Measurements from ENCODE around the gene NLRC4.
A peak's percentile ranks its signal among the peaks of the same experiment; 100 is the strongest.

NLRC4 gene

GRCh38 chr2:32229635-32230034, 35.1 kb downstream of the NLRC4 start:
- TF ChIP-seq PPARA (CRISPR knock-in tag; IDR thresholded peaks at IDR 0.05; ENCODE audit: borderline replicate concordance) (no peak), ZC3H10 (CRISPR knock-in tag; IDR thresholded peaks at IDR 0.05) (no peak), CSDC2 (CRISPR knock-in tag; IDR thresholded peaks at IDR 0.05) (no peak), PATZ1 (CRISPR knock-in tag; IDR thresholded peaks at IDR 0.05; ENCODE audit: borderline replicate concordance) (no peak), CREB5 (CRISPR knock-in tag; IDR thresholded peaks at IDR 0.05; ENCODE audit: low read depth) (no peak), TSHZ2 (CRISPR knock-in tag; IDR thresholded peaks at IDR 0.05) (no peak), ESRRG (CRISPR knock-in tag; IDR thresholded peaks at IDR 0.05) (no peak), TOX (CRISPR knock-in tag; IDR thresholded peaks at IDR 0.05; ENCODE audit: borderline replicate concordance) (no peak), SNAI2 (CRISPR knock-in tag; IDR thresholded peaks at IDR 0.05) (no peak)
- ATAC-seq = no peak

GRCh38 chr2:32228181-32228580, 36.5 kb downstream of the NLRC4 start:
- ATAC-seq = no peak
- TF ChIP-seq OSR1 (CRISPR knock-in tag; IDR thresholded peaks at IDR 0.05) = no peak

GRCh38 chr2:32227492-32227891, 37.2 kb downstream of the NLRC4 start:
- ATAC-seq = no peak
- no peak for TF ChIP-seq TCF4 (CRISPR knock-in tag; IDR thresholded peaks at IDR 0.05; ENCODE audit: borderline replicate concordance)
- TF ChIP-seq ISL1 (CRISPR knock-in tag; IDR thresholded peaks at IDR 0.05) = peak; percentile 79
- TF ChIP-seq ESRRG (CRISPR knock-in tag; IDR thresholded peaks at IDR 0.05) = no peak
- no peak for TF ChIP-seq ZNF565 (CRISPR knock-in tag; conservative IDR thresholded peaks at IDR 0.05; ENCODE audit: low read depth)
- no peak for TF ChIP-seq ZFP30 (CRISPR knock-in tag; IDR thresholded peaks at IDR 0.05)
- TF ChIP-seq ZNF70 (CRISPR knock-in tag; IDR thresholded peaks at IDR 0.05) = no peak
- TF ChIP-seq SNAI2 (CRISPR knock-in tag; IDR thresholded peaks at IDR 0.05) = no peak

GRCh38 chr2:32222966-32223365, 41.7 kb downstream of the NLRC4 start:
- TF ChIP-seq ARNTL (CRISPR knock-in tag; IDR thresholded peaks at IDR 0.05; ENCODE audit: borderline replicate concordance, low read depth) (no peak), ESRRG (CRISPR knock-in tag; IDR thresholded peaks at IDR 0.05) (no peak), OSR1 (CRISPR knock-in tag; IDR thresholded peaks at IDR 0.05) (no peak), POU6F1 (CRISPR knock-in tag; IDR thresholded peaks at IDR 0.05; ENCODE audit: borderline replicate concordance, low read depth) (no peak)
- no peak for ATAC-seq

GRCh38 chr2:32220445-32220844, 44.2 kb downstream of the NLRC4 start:
- no peak for ATAC-seq
- TF ChIP-seq POU6F1 (CRISPR knock-in tag; IDR thresholded peaks at IDR 0.05; ENCODE audit: borderline replicate concordance, low read depth) (no peak), TCF4 (CRISPR knock-in tag; IDR thresholded peaks at IDR 0.05; ENCODE audit: borderline replicate concordance) (no peak), CREB5 (CRISPR knock-in tag; IDR thresholded peaks at IDR 0.05; ENCODE audit: low read depth) (no peak), PATZ1 (CRISPR knock-in tag; IDR thresholded peaks at IDR 0.05; ENCODE audit: borderline replicate concordance) (no peak), PPARA (CRISPR knock-in tag; IDR thresholded peaks at IDR 0.05; ENCODE audit: borderline replicate concordance) (no peak), CSDC2 (CRISPR knock-in tag; IDR thresholded peaks at IDR 0.05) (no peak), ISL1 (CRISPR knock-in tag; IDR thresholded peaks at IDR 0.05) (no peak), ARNTL (CRISPR knock-in tag; IDR thresholded peaks at IDR 0.05; ENCODE audit: borderline replicate concordance, low read depth) (no peak), OSR1 (CRISPR knock-in tag; IDR thresholded peaks at IDR 0.05) (no peak), ZNF565 (CRISPR knock-in tag; conservative IDR thresholded peaks at IDR 0.05; ENCODE audit: low read depth) (no peak), ZNF70 (CRISPR knock-in tag; IDR thresholded peaks at IDR 0.05) (no peak), ZNF8 (CRISPR knock-in tag; IDR thresholded peaks at IDR 0.05) (no peak), BACH2 (CRISPR knock-in tag; IDR thresholded peaks at IDR 0.05; ENCODE audit: borderline replicate concordance) (no peak)
